KOPT-K1 (cell line): ENCODE measurements around the gene ADGRV1.
"Not testable (repeated sequence)": the region's sequence is repeated elsewhere in the genome, so short reads cannot be mapped to it uniquely, and the experiment has no call there.

Source experiments
- H3K27ac ChIP-seq: fragments of 200-600 bp; sonication (generic); 2 replicates; pipeline ENCODE4 v1.5.1; 2016; ENCODE audit warnings: antibody characterized with exemption, mild to moderate bottlenecking, low read depth, low read length; ENCODE audit not compliant: poor library complexity, severe bottlenecking
- H3K36me3 ChIP-seq: fragments of 200-600 bp; sonication (generic); 2 replicates; pipeline ENCODE4 v1.5.1; 2017; ENCODE audit warnings: antibody characterized with exemption, mild to moderate bottlenecking, low read length, moderate library complexity; ENCODE audit not compliant: insufficient read depth
- H3K9me3 ChIP-seq: fragments of 200-600 bp; sonication (generic); 2 replicates; pipeline ENCODE4 v1.5.1; 2017; ENCODE audit warnings: antibody characterized with exemption, low read length, mild to moderate bottlenecking; ENCODE audit not compliant: insufficient read depth, poor library complexity, severe bottlenecking

ADGRV1 gene

DNA sequence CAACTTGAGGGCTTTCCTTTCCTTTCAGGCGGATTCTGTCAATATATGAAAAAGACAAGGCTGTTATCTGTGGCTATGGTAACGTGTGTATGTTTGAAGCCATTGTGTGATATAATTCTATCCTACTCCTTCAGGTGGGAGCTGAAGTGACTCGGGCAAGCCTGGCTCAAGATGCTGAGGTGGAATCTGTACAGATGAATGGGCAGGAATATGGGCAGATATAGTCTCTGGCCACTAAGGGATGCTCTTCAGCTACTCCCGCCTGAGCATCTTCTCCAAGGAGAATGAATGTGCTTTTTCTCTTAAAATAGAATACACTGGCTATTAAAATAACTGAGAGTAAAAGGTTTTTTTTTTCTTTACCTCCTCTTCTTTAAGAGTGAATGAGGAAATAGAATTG is 244.8 kb downstream of the ADGRV1 start:
- Histone ChIP-seq H3K36me3 (no peaks in the 10 kb centered on the region), H3K27ac (no peak overlapping the region)

DNA sequence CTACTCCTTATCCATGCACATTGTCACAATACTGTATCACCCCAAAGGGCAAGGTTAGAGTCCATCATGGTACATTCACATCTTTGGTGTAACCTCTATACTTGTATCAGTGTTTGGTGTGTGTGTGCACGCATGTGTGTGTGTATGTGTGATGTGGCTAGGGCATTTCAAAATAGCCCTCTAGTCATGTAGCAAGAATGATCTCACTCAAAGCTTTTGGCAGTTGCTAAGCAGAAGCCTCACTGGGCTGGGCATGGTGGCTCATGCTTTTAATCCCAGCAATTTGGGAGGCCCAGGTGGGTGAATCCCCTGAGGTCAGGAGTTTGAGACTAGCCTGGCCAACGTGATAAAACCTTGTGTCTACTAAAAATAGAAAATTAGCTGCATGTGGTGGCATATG is 245.3 kb downstream of the ADGRV1 start:
- H3K9me3 ChIP-seq = no peaks in the 10 kb centered on the region
- H3K36me3 ChIP-seq = no peaks in the 10 kb centered on the region
- H3K27ac ChIP-seq = no peak overlapping the region

More for the DNA sequence above, 244.8 kb downstream of the ADGRV1 start:
- no peaks in the 10 kb centered on the region for H3K9me3 ChIP-seq

DNA sequence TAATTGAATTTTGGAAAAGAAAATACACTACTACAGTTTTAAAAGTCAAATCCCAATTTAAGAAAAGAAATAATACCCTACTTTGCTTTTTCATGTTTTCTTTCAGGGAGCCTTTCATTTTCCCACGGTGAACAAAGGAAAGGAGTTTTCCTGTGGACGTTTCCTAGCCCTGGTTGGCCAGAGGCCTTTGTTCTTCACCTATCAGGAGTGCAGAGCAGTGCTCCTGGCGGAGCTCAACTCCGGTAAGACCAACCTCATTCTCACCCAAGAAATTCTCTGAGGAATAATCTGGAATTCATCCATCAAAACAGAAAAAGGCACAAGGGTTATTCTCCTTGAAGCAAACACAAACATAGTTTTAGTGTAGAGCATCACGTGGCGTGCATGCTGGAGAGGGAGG is 248.9 kb downstream of the ADGRV1 start:
- H3K36me3 ChIP-seq = no peaks in the 10 kb centered on the region
- H3K9me3 ChIP-seq = no peaks in the 10 kb centered on the region
- no peak overlapping the region for H3K27ac ChIP-seq

- Histone ChIP-seq H3K27ac (no peak overlapping the region), H3K9me3 (no peaks in the 10 kb centered on the region)
These were observed 250.9 kb downstream of the ADGRV1 start for GRCh38 chr5:90809311-90810056.

DNA sequence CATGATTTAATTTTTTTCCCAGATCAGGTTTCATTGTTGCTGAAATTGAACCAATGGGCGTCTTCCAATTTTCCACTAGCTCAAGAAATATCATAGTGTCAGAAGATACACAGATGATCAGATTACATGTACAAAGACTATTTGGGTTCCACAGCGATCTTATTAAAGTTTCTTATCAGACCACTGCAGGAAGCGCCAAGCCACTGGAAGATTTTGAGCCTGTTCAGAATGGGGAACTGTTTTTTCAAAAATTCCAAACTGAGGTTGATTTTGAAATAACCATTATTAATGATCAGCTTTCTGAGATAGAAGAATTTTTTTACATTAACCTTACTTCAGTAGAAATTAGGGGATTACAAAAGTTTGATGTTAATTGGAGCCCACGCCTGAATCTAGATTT is 251.6 kb downstream of the ADGRV1 start:
- Histone ChIP-seq H3K9me3 (no peaks in the 10 kb centered on the region), H3K27ac (no peak overlapping the region), H3K36me3 (no peaks in the 10 kb centered on the region)

More at GRCh38 chr5:90809311-90810056, 250.9 kb downstream of the ADGRV1 start:
- H3K36me3 ChIP-seq = no peaks in the 10 kb centered on the region

DNA sequence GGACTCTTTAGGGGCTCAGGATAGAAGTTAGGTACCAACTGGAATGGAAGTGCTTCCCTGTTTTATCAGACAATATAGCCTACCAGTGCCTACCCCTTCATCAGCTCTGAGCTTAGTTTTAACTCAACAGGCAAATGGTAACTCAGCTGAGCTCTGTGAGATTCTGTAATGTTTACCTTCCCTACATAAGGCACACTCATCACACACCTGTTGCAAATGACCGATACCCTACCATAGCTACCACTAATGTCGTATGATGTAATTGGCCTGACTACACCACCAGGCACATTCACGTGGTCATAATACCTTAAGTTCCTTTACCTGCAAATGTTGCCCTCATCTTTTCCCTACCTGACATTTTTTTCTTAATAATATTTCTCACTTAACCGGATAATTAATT is 254.8 kb downstream of the ADGRV1 start:
- Histone ChIP-seq H3K27ac (no peak overlapping the region), H3K36me3 (no peaks in the 10 kb centered on the region), H3K9me3 (no peaks in the 10 kb centered on the region)

DNA sequence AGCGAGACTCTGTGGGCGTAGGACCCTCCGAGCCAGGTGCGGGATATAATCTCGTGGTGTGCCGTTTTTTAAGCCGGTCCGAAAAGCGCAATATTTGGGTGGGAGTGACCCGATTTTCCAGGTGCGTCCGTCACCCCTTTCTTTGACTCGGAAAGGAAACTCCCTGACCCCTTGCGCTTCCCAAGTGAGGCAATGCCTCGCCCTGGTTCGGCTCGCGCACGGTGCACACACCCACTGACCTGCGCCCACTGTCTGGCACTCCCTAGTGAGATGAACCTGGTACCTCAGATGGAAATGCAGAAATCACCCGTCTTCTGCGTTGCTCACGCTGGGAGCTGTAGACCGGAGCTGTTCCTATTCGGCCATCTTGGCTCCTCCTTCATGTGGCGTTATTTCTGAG is 263.5 kb downstream of the ADGRV1 start:
- H3K9me3 ChIP-seq, H3K36me3 ChIP-seq, H3K27ac ChIP-seq: not testable (repeated sequence)

DNA sequence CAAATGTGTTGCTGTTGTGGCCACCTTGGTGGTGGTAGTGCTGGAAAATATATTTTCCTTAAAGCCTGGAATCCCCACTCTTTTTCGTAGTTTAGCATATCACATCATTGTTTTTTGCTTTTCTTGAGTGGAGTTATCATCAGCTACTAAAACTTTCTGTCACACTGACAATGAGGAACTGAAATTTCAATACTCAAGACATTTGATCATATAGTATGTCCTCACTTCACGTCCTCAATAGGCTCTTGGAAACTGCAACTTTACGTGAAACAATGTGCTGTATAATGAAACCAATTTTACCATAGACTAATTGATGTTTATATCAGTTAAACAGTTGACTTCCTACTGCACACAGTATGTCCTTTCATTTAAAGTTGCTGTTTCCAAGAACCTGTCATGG is 265.8 kb downstream of the ADGRV1 start:
- H3K36me3 ChIP-seq = no peaks in the 10 kb centered on the region
- H3K27ac ChIP-seq = no peak overlapping the region
- no peaks in the 10 kb centered on the region for H3K9me3 ChIP-seq

GRCh38 chr5:90830058-90830457 is 271.5 kb downstream of the ADGRV1 start:
- Histone ChIP-seq H3K36me3 (no peaks in the 10 kb centered on the region), H3K9me3 (no peaks in the 10 kb centered on the region), H3K27ac (no peak overlapping the region)

DNA sequence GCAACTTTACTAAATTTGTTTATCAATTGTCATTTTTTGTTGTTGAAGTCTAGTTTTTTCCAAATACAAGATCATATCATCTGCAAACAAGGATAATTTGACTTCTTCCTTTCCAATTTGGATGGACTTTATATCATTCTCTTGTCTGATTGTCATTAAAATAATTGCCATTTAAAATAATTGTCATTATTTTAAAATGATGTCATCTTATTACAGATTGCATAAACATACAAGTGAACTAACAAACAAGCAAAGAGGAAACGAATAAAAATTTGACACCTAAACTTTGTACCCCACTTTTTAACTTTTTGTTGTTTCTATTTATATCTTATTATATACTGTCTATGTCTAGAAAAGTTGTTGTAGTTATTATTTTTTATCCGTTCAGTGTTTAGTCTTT is 275.2 kb downstream of the ADGRV1 start:
- Histone ChIP-seq H3K36me3 (no peaks in the 10 kb centered on the region), H3K9me3 (no peaks in the 10 kb centered on the region), H3K27ac (no peak overlapping the region)

GRCh38 chr5:90834711-90835110 is 276.1 kb downstream of the ADGRV1 start:
- H3K27ac ChIP-seq = no peak overlapping the region
- H3K36me3 ChIP-seq = no peaks in the 10 kb centered on the region
- H3K9me3 ChIP-seq = no peaks in the 10 kb centered on the region

DNA sequence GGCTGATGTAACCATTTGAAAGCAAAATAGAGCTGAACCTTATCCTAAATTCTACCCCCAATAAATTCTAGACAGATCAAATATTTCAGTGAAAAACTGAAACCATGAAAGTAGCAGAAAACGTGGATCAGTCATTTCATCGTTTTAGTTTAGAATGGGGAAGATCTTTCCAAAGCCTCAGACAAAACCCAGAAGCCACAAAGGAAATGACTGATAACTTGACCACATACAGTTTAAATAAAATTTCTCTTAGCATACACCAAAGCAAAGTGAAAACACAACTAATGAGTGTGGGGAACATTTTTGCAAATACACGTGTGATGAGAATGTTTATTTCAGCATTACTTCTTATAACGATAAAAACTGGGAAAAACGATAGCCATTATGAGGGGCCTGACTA is 284.8 kb downstream of the ADGRV1 start:
- H3K9me3 ChIP-seq = no peaks in the 10 kb centered on the region

GRCh38 chr5:90844931-90845330 is 286.3 kb downstream of the ADGRV1 start:
- H3K27ac ChIP-seq = no peak overlapping the region
- H3K36me3 ChIP-seq = no peaks in the 10 kb centered on the region
- no peaks in the 10 kb centered on the region for H3K9me3 ChIP-seq

More for the DNA sequence above, 284.8 kb downstream of the ADGRV1 start:
- H3K36me3 ChIP-seq = no peaks in the 10 kb centered on the region
- no peak overlapping the region for H3K27ac ChIP-seq

GRCh38 chr5:90845723-90846554 is 287.3 kb downstream of the ADGRV1 start:
- no peaks in the 10 kb centered on the region for H3K36me3 ChIP-seq
- no peaks in the 10 kb centered on the region for H3K9me3 ChIP-seq
- H3K27ac ChIP-seq = no peak overlapping the region

- H3K36me3 ChIP-seq, H3K27ac ChIP-seq: not testable (repeated sequence)
These were observed 289.0 kb downstream of the ADGRV1 start for GRCh38 chr5:90847606-90848005.

DNA sequence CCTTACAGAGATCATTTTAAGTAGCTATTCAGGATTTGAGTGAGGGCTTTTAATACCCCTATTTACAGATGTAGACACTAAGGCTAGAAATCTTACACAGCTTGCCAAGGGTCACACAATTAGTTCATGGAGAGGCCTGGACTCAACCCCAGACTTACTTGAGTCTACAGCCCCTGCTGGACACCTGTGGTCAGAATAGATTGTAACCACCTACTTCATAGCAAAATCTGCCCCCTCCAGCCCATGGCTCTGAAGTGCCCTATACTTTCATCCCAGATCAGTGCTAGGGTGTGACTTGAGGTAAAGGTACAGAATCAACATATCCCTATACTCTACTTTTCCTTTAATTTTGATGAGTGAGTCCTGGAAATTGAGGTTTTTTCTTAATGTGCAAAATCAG is 291.3 kb downstream of the ADGRV1 start:
- Histone ChIP-seq H3K36me3 (no peaks in the 10 kb centered on the region), H3K9me3 (no peaks in the 10 kb centered on the region), H3K27ac (no peak overlapping the region)

More at GRCh38 chr5:90847606-90848005, 289.0 kb downstream of the ADGRV1 start:
- H3K9me3 ChIP-seq = not testable (repeated sequence)
